Stomach (tissue), 9 donors: Measurements from ENCODE around the gene LIPE. TPM values are rescaled to one million over a fixed set of nuclear protein-coding genes. Genes with fewer than 3 reads are reported as not detected.

Source experiments
- DNase-seq, 2 donors: peaks; one replicate each; pipeline versions ENCODE4 v3.0.0 to v3.0.0-alpha.2; 2013 to 2019
- H3K27ac ChIP-seq, 5 donors: fragments of 200-600 bp in 4 of 5; sonication (generic) in 4 of 5; one replicate each; pipeline ENCODE4 v1.5.1; 2013 to 2019; ENCODE audit warnings: mild to moderate bottlenecking in 1 of 5, moderate library complexity in 1 of 5
- H3K27me3 ChIP-seq, 3 donors: fragments of 200-600 bp; sonication (generic); one replicate each; pipeline ENCODE4 v1.5.1; 2017 to 2019; ENCODE audit warnings: mixed run types in 1 of 3
- H3K36me3 ChIP-seq, 4 donors: fragments of 200-600 bp; sonication (generic); 1 replicate in 3 of 4; 2 replicates in 1 of 4; pipeline ENCODE4 v1.5.1; 2016 to 2019
- H3K4me1 ChIP-seq, 4 donors: fragments of 200-600 bp; sonication (generic); one replicate each; pipeline ENCODE4 v1.5.1; 2016 to 2019
- H3K4me3 ChIP-seq, 4 donors: fragments of 200-600 bp; sonication (generic) in 3 of 4; one replicate each; pipeline ENCODE4 v1.5.1; 2016 to 2019; ENCODE audit warnings: mild to moderate bottlenecking in 1 of 4
- H3K9me3 ChIP-seq, 4 donors: fragments of 200-600 bp; sonication (generic); one replicate each; pipeline ENCODE4 v1.5.1; 2016 to 2019
- CTCF ChIP-seq, 7 experiments: fragments of 450-650 bp in 4 of 7; fragments of 200-600 bp in 3 of 7; sonication (generic) in 3 of 7; IDR thresholded peaks; one replicate each; pipeline ENCODE4 v1.5.1; 2016 to 2019; ENCODE audit warnings: antibody characterized with exemption in 7 of 7, control low read depth in 2 of 7, mild to moderate bottlenecking in 1 of 7
- EP300 ChIP-seq: sonication (generic); formaldehyde crosslinking; IDR thresholded peaks from one replicate; pipeline ENCODE4 v1.6.1; 2017; ENCODE audit warnings: antibody characterized with exemption
- POLR2A ChIP-seq, 4 donors: fragments of 450-650 bp; IDR thresholded peaks; one replicate each; pipeline ENCODE4 v1.6.1; 2016; ENCODE audit warnings: antibody characterized with exemption in 4 of 4, control low read depth in 2 of 4, mild to moderate bottlenecking in 1 of 4, moderate library complexity in 1 of 4
- POLR2AphosphoS5 ChIP-seq, 3 donors: sonication (generic); formaldehyde crosslinking; IDR thresholded peaks; one replicate each; pipeline ENCODE4 v1.6.1; 2016; ENCODE audit warnings: antibody characterized with exemption in 3 of 3
- WGBS, 5 donors: extraction: QIAGEN DNeasy Blood & Tissue Kit in 3 of 5; methylation state at CpG; one replicate each; pipeline versions ENCODE4 v1.1.5 to v1.1.7; 2013 to 2018; 5-methylcytosine and 5-hydroxymethylcytosine counted together
- intact Hi-C: fragments of 100-400 bp; cut with DNase I; formaldehyde crosslinking; loops from one replicate; pipeline ENCODE4 v1.15.1; 2023; ENCODE audit warnings: low total_unique reads
- polyA plus RNA-seq, 3 donors: library from polyadenylated mRNA; stranded (reverse); fragments of 200-250 nt; gene quantifications; one replicate each; pipeline ENCODE4 v1.2.3, GENCODE V29; 2013
- total RNA-seq, 5 donors: library from RNA; depleted of rRNA; stranded (reverse); fragments of >200 nt; gene quantifications; one replicate each; pipeline versions ENCODE4 v1.1.0 to v1.2.3, GENCODE V29; 2014 to 2016
- donor health status: healthy with polysubstance abuse.
- donor health status: Bipolar disorder and iron deficiency.
- donor health status: healthy.

LIPE gene
- total and polyA plus RNA-seq, 8 donors: 3.1 to 139 (median 10.6) TPM

- WGBS, 5 donors: 56 to 73% (median 66%) methylated on average over 8 to 9 of the region's 9 CpGs
- TF ChIP-seq EP300: no peak
- TF ChIP-seq POLR2AphosphoS5 (IDR thresholded peaks at IDR 0.05): no peak
- no peak for TF ChIP-seq CTCF (IDR thresholded peaks at IDR 0.05)
- no peak for TF ChIP-seq POLR2A (IDR thresholded peaks at IDR 0.05)
- intact Hi-C loops: no loop called here
- Histone ChIP-seq H3K27ac (no peak overlapping the region), H3K9me3 (no peaks in the 10 kb centered on the region), H3K27me3 (no peaks in the 10 kb centered on the region), H3K4me1 (peaks cover 0 to 7% (median 0%) of the 10 kb centered on the region in 4 donors), H3K36me3 (peaks cover 0 to 62% (median 34%) of the 10 kb centered on the region in 4 donors), H3K4me3 (no peak overlapping the region)
- no peak for DNase-seq
Measured at GRCh38 chr19:42370068-42370520, 57.1 kb downstream of the LIPE start.

GRCh38 chr19:42369433-42370067, 57.6 kb downstream of the LIPE start:
- DNase-seq: no peak
- WGBS, 5 donors: 88 to 93% (median 92%) methylated on average over 9 to 27 of the region's 27 CpGs
- Histone ChIP-seq H3K9me3 (no peaks in the 10 kb centered on the region), H3K36me3 (peaks cover 0 to 60% (median 29%) of the 10 kb centered on the region in 4 donors), H3K4me1 (peaks cover 0 to 12% (median 0%) of the 10 kb centered on the region in 4 donors), H3K27me3 (no peaks in the 10 kb centered on the region), H3K27ac (no peak overlapping the region), H3K4me3 (no peak overlapping the region)
- TF ChIP-seq POLR2AphosphoS5 (IDR thresholded peaks at IDR 0.05): no peak
- intact Hi-C loops: no loop called here

DNA sequence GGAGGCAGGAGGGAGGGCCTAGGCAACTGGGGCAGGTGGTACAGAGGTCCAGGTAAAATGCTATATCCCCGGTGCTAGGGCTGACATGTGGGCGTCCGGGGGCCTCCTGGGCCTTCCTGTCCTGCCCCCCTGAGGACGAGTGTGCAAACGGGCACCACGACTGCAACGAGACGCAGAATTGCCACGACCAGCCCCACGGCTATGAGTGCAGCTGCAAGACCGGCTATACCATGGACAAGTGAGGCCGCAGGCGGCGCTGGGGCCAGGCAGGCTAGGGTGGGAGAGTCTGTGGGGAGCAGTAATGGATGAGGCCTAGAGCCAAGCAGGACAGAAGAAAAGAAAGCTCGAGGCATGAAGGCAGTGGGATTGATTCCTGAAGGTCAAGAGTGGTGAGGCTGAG, 58.4 kb downstream of the LIPE start:
- no peak for TF ChIP-seq POLR2A (IDR thresholded peaks at IDR 0.05)
- no peak for TF ChIP-seq EP300
- TF ChIP-seq CTCF (IDR thresholded peaks at IDR 0.05): no peak
- TF ChIP-seq POLR2AphosphoS5 (IDR thresholded peaks at IDR 0.05): no peak
- peaks cover 0 to 6% (median 0%) of the 10 kb centered on the region in 4 donors for H3K9me3 ChIP-seq
- H3K27ac ChIP-seq: no peak overlapping the region
- peaks cover 0 to 13% (median 0%) of the 10 kb centered on the region in 4 donors for H3K4me1 ChIP-seq
- H3K27me3 ChIP-seq: no peaks in the 10 kb centered on the region
- H3K4me3 ChIP-seq: no peak overlapping the region
- no peak for DNase-seq
- 90 to 97% (median 96%) methylated on average over 15 of the region's 15 CpGs for WGBS, 5 donors
- peaks cover 0 to 60% (median 29%) of the 10 kb centered on the region in 4 donors for H3K36me3 ChIP-seq
- intact Hi-C loops: no loop called here

GRCh38 chr19:42368360-42368759, 58.8 kb downstream of the LIPE start:
- TF ChIP-seq EP300: no peak
- no peak for TF ChIP-seq POLR2AphosphoS5 (IDR thresholded peaks at IDR 0.05)
- TF ChIP-seq POLR2A (IDR thresholded peaks at IDR 0.05): no peak
- TF ChIP-seq CTCF (IDR thresholded peaks at IDR 0.05): no peak
- DNase-seq: no peak
- Histone ChIP-seq H3K4me3 (no peak overlapping the region), H3K36me3 (peaks cover 0 to 60% (median 31%) of the 10 kb centered on the region in 4 donors), H3K27ac (no peak overlapping the region), H3K9me3 (peaks cover 0 to 10% (median 0%) of the 10 kb centered on the region in 4 donors), H3K27me3 (no peaks in the 10 kb centered on the region), H3K4me1 (peaks cover 0 to 13% (median 0%) of the 10 kb centered on the region in 4 donors)
- intact Hi-C loops: no loop called here
- 91 to 96% (median 95%) methylated on average over 10 to 11 of the region's 11 CpGs for WGBS, 5 donors

DNA sequence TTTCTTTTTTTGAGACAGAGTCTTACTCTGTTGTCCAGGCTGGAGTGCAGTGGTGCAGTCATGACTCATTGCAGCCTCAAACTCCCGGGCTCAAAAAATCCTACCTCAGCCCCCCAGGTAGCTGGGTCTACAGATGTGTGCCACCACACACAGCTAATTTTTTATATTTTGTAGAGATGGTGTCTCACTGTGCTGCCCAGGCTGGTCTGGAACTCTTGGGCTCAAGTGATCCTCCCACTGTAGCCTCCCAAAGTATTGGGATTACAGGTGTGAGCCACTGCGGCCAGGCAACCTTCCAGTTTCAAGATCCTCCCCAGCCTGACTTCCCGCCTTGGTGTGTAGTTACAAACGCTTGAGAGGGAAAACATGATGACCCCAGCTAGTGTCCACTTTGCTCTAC, 59.3 kb downstream of the LIPE start:
- no peak for TF ChIP-seq POLR2A (IDR thresholded peaks at IDR 0.05)
- TF ChIP-seq POLR2AphosphoS5 (IDR thresholded peaks at IDR 0.05): no peak
- TF ChIP-seq CTCF (IDR thresholded peaks at IDR 0.05): no peak
- no peak for TF ChIP-seq EP300
- no peak for DNase-seq
- H3K27me3 ChIP-seq: no peaks in the 10 kb centered on the region
- 83 to 92% (median 90%) methylated on average over 4 of the region's 4 CpGs for WGBS, 5 donors
- H3K9me3 ChIP-seq: peaks cover 0 to 13% (median 0%) of the 10 kb centered on the region in 4 donors
- intact Hi-C loops: no loop called here
- no peak overlapping the region for H3K4me3 ChIP-seq
- peaks cover 0 to 13% (median 0%) of the 10 kb centered on the region in 4 donors for H3K4me1 ChIP-seq
- H3K36me3 ChIP-seq: peaks cover 0 to 60% (median 35%) of the 10 kb centered on the region in 4 donors
- no peak overlapping the region for H3K27ac ChIP-seq
